WTC11 (cell line): ENCODE measurements around the gene VIT. TPM values are rescaled to one million over a fixed set of nuclear protein-coding genes. Genes with fewer than 3 reads are reported as not detected.
A peak's percentile ranks its signal among the peaks of the same experiment; 100 is the strongest.

Experiments used
- ATAC-seq: fragments of 200-7000 bp; cut with Tn5 transposase; 2 replicates; pipeline ENCODE4 v1.10.0; 2021; ENCODE audit warnings: mild to moderate bottlenecking, moderate library complexity
- CTCF ChIA-PET: fragments of 300-600 bp; sonication (Branson Sonifier 250); formaldehyde crosslinking; loops from one replicate; lab custom pipeline; 2021; ENCODE audit warnings: antibody characterized with exemption; lab: Charles Lee
- POLR2A ChIA-PET: fragments of 350-600 bp; sonication (Branson Sonifier 250); formaldehyde crosslinking; loops from one replicate; lab custom pipeline; 2021; ENCODE audit warnings: antibody characterized with exemption; lab: Charles Lee
- DNase-seq: peaks from one replicate; pipeline ENCODE4 v3.0.0; 2021; ENCODE audit warnings: low spot score
- H3K27ac Mint-ChIP-seq: 2 replicates; pipeline ENCODE4 v1.8.0; 2021; ENCODE audit warnings: mixed read lengths
- H3K27me3 Mint-ChIP-seq: 2 replicates; pipeline ENCODE4 v1.8.0; 2021; ENCODE audit warnings: low read depth, mild to moderate bottlenecking, moderate library complexity, mixed read lengths
- H3K36me3 Mint-ChIP-seq: 2 replicates; pipeline ENCODE4 v1.8.0; 2021; ENCODE audit warnings: mixed read lengths
- H3K4me1 Mint-ChIP-seq: 2 replicates; pipeline ENCODE4 v1.8.0; 2022; ENCODE audit warnings: mixed read lengths
- H3K4me3 Mint-ChIP-seq: 2 replicates; pipeline ENCODE4 v1.8.0; 2021; ENCODE audit warnings: mild to moderate bottlenecking, moderate library complexity, mixed read lengths
- H3K9me3 Mint-ChIP-seq: 2 replicates; pipeline ENCODE4 v1.8.0; 2021; ENCODE audit warnings: mixed read lengths
- ATF1 ChIP-seq: sonication (generic); formaldehyde crosslinking; IDR thresholded peaks from 2 replicates; pipeline ENCODE4 v1.8.1; 2023; ENCODE audit warnings: mild to moderate bottlenecking, moderate library complexity, missing genetic modification reagents
- CREM ChIP-seq: sonication (generic); formaldehyde crosslinking; IDR thresholded peaks from 2 replicates; pipeline ENCODE4 v1.8.1; 2022; ENCODE audit warnings: mild to moderate bottlenecking, missing genetic modification reagents, moderate library complexity
- CTCF ChIP-seq: fragments of 200-600 bp; IDR thresholded peaks from 2 replicates; pipeline ENCODE4 v1.8.0; 2022; ENCODE audit warnings: antibody characterized with exemption
- ETV6 ChIP-seq: sonication (generic); formaldehyde crosslinking; IDR thresholded peaks from 2 replicates; pipeline ENCODE4 v1.8.1; 2022; ENCODE audit warnings: mild to moderate bottlenecking, missing genetic modification reagents
- HMGXB4 ChIP-seq: sonication (generic); formaldehyde crosslinking; IDR thresholded peaks from 2 replicates; pipeline ENCODE4 v1.8.1; 2023; ENCODE audit warnings: mild to moderate bottlenecking, moderate library complexity, missing genetic modification reagents
- MXD4 ChIP-seq: fragments of 250-450 bp; sonication (Bioruptor Pico); IDR thresholded peaks from 2 replicates; pipeline ENCODE4 v1.8.0; 2021; ENCODE audit warnings: mild to moderate bottlenecking, moderate library complexity, borderline replicate concordance
- NFATC4 ChIP-seq: fragments of 250-450 bp; sonication (Bioruptor Pico); IDR thresholded peaks from 2 replicates; pipeline ENCODE4 v1.9.0; 2021; ENCODE audit warnings: mild to moderate bottlenecking
- TCF7 ChIP-seq: sonication (generic); formaldehyde crosslinking; IDR thresholded peaks from 2 replicates; pipeline ENCODE4 v1.8.0; 2022; ENCODE audit warnings: mild to moderate bottlenecking, low read depth, missing genetic modification reagents, moderate library complexity
- TEAD1 ChIP-seq: sonication (generic); formaldehyde crosslinking; IDR thresholded peaks from 2 replicates; pipeline ENCODE4 v1.8.0; 2022; ENCODE audit warnings: mild to moderate bottlenecking, missing genetic modification reagents
- TP53 ChIP-seq: sonication (generic); formaldehyde crosslinking; IDR thresholded peaks from 2 replicates; pipeline ENCODE4 v1.8.1; 2023; ENCODE audit warnings: mild to moderate bottlenecking, missing genetic modification reagents
- ZBTB21 ChIP-seq: sonication (generic); formaldehyde crosslinking; IDR thresholded peaks from 2 replicates; pipeline ENCODE4 v1.8.1; 2023; ENCODE audit warnings: mild to moderate bottlenecking, missing genetic modification reagents, borderline replicate concordance
- ZNF671 ChIP-seq: fragments of 250-450 bp; sonication (Bioruptor Pico); IDR thresholded peaks from 2 replicates; pipeline ENCODE4 v1.8.0; 2021; ENCODE audit warnings: mild to moderate bottlenecking
- total RNA-seq: library from RNA; stranded (reverse); gene quantifications from 3 replicates; pipeline ENCODE4 v1.2.3, GENCODE V29; 2021
- TF ChIP-seq, protein P1 (sequence below): fragments of 250-450 bp; sonication (Bioruptor Pico); IDR thresholded peaks from 2 replicates; pipeline ENCODE4 v1.9.0; 2021; ENCODE audit warnings: mild to moderate bottlenecking
- TF ChIP-seq, protein P2 (sequence below): fragments of 250-450 bp; sonication (Bioruptor Pico); conservative IDR thresholded peaks from 2 replicates; pipeline ENCODE4 v1.9.0; 2021; ENCODE audit warnings: mild to moderate bottlenecking
- TF ChIP-seq, protein P3 (sequence below): sonication (generic); formaldehyde crosslinking; IDR thresholded peaks from 2 replicates; pipeline ENCODE4 v1.8.0; 2023; ENCODE audit warnings: missing genetic modification reagents

VIT gene
- total RNA-seq, 1 experiment from 2014 or later, result 0.46 TPM

DNA sequence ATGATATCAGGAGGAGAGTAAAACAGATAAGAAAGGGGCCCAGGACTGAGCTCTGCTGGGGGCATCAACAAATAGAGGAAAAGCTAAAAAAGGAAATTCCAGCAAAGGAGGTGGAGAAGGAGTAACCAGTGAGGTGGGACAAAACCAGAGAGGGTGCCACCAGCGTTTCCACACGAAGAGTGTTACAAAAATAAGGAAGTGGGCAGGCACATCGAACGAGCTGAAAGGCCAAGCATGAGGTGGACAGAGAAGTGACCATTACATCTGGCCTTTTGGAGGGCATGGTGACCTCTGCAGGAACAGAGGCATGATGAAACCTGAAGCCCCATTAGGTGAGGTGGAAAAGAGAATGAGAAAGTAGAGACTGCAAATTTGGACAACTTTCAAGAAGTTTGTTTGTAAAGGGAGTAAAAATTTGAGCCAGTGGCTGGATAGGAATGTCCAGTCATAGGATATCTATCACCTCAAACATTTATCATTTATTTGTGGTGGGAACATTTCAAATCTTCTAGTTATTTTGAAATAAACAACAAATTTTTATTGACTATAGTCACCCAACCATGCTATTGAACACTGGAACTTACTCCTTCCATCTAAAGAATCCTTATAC, 18.4 kb upstream of the VIT start:
- Mint-ChIP-seq H3K4me1 (peaks cover 33% of the 10 kb centered on the region), H3K4me3 (no peak overlapping the region), H3K27me3 (peaks cover 3% of the 10 kb centered on the region; the same call in 1 of the 2 replicates), H3K27ac (0 out of 2 replicates have a peak overlapping the region, but pooled peaks have one; percentile 5), H3K36me3 (peaks cover 19% of the 10 kb centered on the region), H3K9me3 (peaks cover 19% of the 10 kb centered on the region)
- CTCF ChIA-PET, result interaction anchor here (1.9 to 2.7 kb wide), 2 partner anchors 14 to 93 kb away, joined by 9 read pairs; no protein-coding TSS in a partner anchor
- POLR2A ChIA-PET, result no interaction called here
- ATAC-seq (no peak), DNase-seq (no peak)
- TF ChIP-seq ZBTB21, result no peak
- no peak for TF ChIP-seq ZNF671 (CRISPR knock-in tag)
- no peak for TF ChIP-seq CREM (CRISPR knock-in tag)
- no peak for TF ChIP-seq ATF1 (CRISPR knock-in tag)
- TF ChIP-seq TEAD1 (CRISPR knock-in tag), result no peak
- TF ChIP-seq, all 79 proteins: peak for 0

- no peak for ATAC-seq
Observed at GRCh38 chr2:36678856-36679255, 17.7 kb upstream of the VIT start.

More at GRCh38 chr2:36678856-36679255, 17.7 kb upstream of the VIT start:
- Mint-ChIP-seq H3K27me3 (peaks cover 3% of the 10 kb centered on the region; the same call in 1 of the 2 replicates), H3K36me3 (peaks cover 19% of the 10 kb centered on the region), H3K4me3 (no peak overlapping the region), H3K9me3 (peaks cover 21% of the 10 kb centered on the region), H3K4me1 (peaks cover 32% of the 10 kb centered on the region), H3K27ac (no peak overlapping the region)
- no peak for DNase-seq
- CTCF ChIA-PET, result no interaction called here
- TF ChIP-seq, protein P1, sequence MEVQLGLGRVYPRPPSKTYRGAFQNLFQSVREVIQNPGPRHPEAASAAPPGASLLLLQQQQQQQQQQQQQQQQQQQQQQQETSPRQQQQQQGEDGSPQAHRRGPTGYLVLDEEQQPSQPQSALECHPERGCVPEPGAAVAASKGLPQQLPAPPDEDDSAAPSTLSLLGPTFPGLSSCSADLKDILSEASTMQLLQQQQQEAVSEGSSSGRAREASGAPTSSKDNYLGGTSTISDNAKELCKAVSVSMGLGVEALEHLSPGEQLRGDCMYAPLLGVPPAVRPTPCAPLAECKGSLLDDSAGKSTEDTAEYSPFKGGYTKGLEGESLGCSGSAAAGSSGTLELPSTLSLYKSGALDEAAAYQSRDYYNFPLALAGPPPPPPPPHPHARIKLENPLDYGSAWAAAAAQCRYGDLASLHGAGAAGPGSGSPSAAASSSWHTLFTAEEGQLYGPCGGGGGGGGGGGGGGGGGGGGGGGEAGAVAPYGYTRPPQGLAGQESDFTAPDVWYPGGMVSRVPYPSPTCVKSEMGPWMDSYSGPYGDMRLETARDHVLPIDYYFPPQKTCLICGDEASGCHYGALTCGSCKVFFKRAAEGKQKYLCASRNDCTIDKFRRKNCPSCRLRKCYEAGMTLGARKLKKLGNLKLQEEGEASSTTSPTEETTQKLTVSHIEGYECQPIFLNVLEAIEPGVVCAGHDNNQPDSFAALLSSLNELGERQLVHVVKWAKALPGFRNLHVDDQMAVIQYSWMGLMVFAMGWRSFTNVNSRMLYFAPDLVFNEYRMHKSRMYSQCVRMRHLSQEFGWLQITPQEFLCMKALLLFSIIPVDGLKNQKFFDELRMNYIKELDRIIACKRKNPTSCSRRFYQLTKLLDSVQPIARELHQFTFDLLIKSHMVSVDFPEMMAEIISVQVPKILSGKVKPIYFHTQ (CRISPR knock-in tag), result no peak
- TF ChIP-seq TP53 (CRISPR knock-in tag), result no peak
- TF ChIP-seq TCF7 (CRISPR knock-in tag), result no peak
- TF ChIP-seq ETV6 (CRISPR knock-in tag), result no peak
- no peak for TF ChIP-seq HMGXB4 (CRISPR knock-in tag)
- no peak for TF ChIP-seq CTCF
- TF ChIP-seq MXD4 (CRISPR knock-in tag), result no peak
- no peak for TF ChIP-seq NFATC4 (CRISPR knock-in tag)
- TF ChIP-seq, protein P2, sequence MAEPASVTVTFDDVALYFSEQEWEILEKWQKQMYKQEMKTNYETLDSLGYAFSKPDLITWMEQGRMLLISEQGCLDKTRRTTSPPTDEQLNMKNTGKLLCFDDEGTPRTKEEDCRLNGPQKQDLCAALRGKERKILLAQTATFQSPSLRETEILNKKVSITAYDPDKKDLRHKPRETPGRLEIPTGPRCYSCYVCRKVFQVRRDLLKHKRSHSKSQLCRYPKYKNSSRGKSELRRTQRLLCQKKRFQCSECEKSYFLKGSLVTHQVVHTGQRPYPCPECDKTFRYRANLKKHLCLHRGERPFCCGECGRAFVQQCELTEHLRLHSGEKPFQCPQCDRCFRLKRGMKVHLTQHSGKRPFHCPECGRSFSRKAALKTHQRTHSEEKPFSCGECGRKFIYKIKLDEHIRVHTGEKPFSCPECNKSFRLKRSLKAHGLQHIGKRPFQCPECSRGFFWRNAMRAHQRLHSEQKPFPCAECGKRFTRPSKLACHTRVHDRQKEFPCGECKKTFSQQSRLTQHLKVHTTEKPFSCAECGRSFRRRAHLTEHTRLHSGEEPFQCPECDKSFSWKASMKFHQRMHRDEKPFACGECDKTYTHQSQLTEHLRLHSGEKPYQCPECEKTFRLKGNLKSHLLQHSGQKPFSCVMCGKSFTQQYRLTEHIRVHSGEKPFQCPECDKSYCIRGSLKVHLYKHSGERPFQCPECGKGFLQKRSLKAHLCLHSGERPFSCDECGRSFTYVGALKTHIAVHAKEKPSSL (CRISPR knock-in tag), result no peak
- TF ChIP-seq, protein P3, sequence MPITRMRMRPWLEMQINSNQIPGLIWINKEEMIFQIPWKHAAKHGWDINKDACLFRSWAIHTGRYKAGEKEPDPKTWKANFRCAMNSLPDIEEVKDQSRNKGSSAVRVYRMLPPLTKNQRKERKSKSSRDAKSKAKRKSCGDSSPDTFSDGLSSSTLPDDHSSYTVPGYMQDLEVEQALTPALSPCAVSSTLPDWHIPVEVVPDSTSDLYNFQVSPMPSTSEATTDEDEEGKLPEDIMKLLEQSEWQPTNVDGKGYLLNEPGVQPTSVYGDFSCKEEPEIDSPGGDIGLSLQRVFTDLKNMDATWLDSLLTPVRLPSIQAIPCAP (CRISPR knock-in tag), result no peak
- POLR2A ChIA-PET, result no interaction called here
